Glutamatergic neuron (in vitro differentiated cells): ENCODE measurements around the gene GPRC5D. TPM values are rescaled to one million over a fixed set of nuclear protein-coding genes. Genes with fewer than 3 reads are reported as not detected.

Experiments used
- DNase-seq: peaks from one replicate; pipeline ENCODE4 v3.0.0; 2022
- H3K27ac Mint-ChIP-seq: one replicate; pipeline ENCODE4 v1.8.0; 2020; ENCODE audit warnings: mild to moderate bottlenecking, mixed read lengths, inconsistent platforms; ENCODE audit not compliant: unreplicated experiment
- H3K27me3 Mint-ChIP-seq: one replicate; pipeline ENCODE4 v1.8.0; 2020; ENCODE audit warnings: mild to moderate bottlenecking, moderate library complexity, mixed read lengths, inconsistent platforms; ENCODE audit not compliant: unreplicated experiment
- H3K36me3 Mint-ChIP-seq: one replicate; pipeline ENCODE4 v1.8.0; 2020; ENCODE audit warnings: mild to moderate bottlenecking, mixed read lengths, inconsistent platforms; ENCODE audit not compliant: unreplicated experiment
- H3K4me1 Mint-ChIP-seq: one replicate; pipeline ENCODE4 v1.8.0; 2020; ENCODE audit warnings: mild to moderate bottlenecking, low read depth, mixed read lengths, inconsistent platforms; ENCODE audit not compliant: unreplicated experiment
- H3K4me3 Mint-ChIP-seq: one replicate; pipeline ENCODE4 v1.8.0; 2020; ENCODE audit warnings: mild to moderate bottlenecking, mixed read lengths, inconsistent platforms; ENCODE audit not compliant: unreplicated experiment
- H3K9me3 Mint-ChIP-seq: one replicate; pipeline ENCODE4 v1.8.0; 2020; ENCODE audit warnings: mild to moderate bottlenecking, moderate library complexity, mixed read lengths, inconsistent platforms; ENCODE audit not compliant: unreplicated experiment
- total RNA-seq: library from RNA; stranded (reverse); fragmentation: NEBNext Ultra II Directional; extraction: Animal tissue kit (Norgen Biotek cat#: 25700); gene quantifications from one replicate; pipeline ENCODE4 v1.2.1, GENCODE V29; 2021; ENCODE audit not compliant: unreplicated experiment
- TF ChIP-seq, protein P1 (sequence below): fragments of 200-600 bp; sonication (generic); IDR thresholded peaks from one replicate; pipeline ENCODE4 v1.5.0; 2021; ENCODE audit not compliant: partially characterized antibody, unreplicated experiment

The GPRC5D gene
- total RNA-seq, 1 donor from 2014 or later: not detected

GRCh38 chr12:12979731-12980259 lies 27.8 kb upstream of the GPRC5D start:
- Mint-ChIP-seq H3K4me1 (no peaks in the 10 kb centered on the region), H3K4me3 (no peak overlapping the region), H3K36me3 (no peaks in the 10 kb centered on the region), H3K27me3 (no peaks in the 10 kb centered on the region), H3K9me3 (no peaks in the 10 kb centered on the region), H3K27ac (no peak overlapping the region)
- no peak for DNase-seq
- TF ChIP-seq, protein P1, sequence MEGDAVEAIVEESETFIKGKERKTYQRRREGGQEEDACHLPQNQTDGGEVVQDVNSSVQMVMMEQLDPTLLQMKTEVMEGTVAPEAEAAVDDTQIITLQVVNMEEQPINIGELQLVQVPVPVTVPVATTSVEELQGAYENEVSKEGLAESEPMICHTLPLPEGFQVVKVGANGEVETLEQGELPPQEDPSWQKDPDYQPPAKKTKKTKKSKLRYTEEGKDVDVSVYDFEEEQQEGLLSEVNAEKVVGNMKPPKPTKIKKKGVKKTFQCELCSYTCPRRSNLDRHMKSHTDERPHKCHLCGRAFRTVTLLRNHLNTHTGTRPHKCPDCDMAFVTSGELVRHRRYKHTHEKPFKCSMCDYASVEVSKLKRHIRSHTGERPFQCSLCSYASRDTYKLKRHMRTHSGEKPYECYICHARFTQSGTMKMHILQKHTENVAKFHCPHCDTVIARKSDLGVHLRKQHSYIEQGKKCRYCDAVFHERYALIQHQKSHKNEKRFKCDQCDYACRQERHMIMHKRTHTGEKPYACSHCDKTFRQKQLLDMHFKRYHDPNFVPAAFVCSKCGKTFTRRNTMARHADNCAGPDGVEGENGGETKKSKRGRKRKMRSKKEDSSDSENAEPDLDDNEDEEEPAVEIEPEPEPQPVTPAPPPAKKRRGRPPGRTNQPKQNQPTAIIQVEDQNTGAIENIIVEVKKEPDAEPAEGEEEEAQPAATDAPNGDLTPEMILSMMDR: no peak

GRCh38 chr12:12979126-12979525 lies 27.2 kb upstream of the GPRC5D start:
- DNase-seq: no peak
- H3K9me3 Mint-ChIP-seq: no peaks in the 10 kb centered on the region
- no peaks in the 10 kb centered on the region for H3K36me3 Mint-ChIP-seq
- no peaks in the 10 kb centered on the region for H3K4me1 Mint-ChIP-seq
- no peak overlapping the region for H3K4me3 Mint-ChIP-seq
- H3K27me3 Mint-ChIP-seq: no peaks in the 10 kb centered on the region
- no peak overlapping the region for H3K27ac Mint-ChIP-seq
- TF ChIP-seq, protein P1: no peak

GRCh38 chr12:12977231-12977630 lies 25.3 kb upstream of the GPRC5D start:
- H3K4me1 Mint-ChIP-seq: no peaks in the 10 kb centered on the region
- DNase-seq: no peak
- TF ChIP-seq, protein P1: no peak
- H3K4me3 Mint-ChIP-seq: no peak overlapping the region
- H3K27ac Mint-ChIP-seq: no peak overlapping the region
- H3K27me3 Mint-ChIP-seq: peaks cover under 1% of the 10 kb centered on the region
- peaks cover 12% of the 10 kb centered on the region for H3K36me3 Mint-ChIP-seq
- H3K9me3 Mint-ChIP-seq: peaks cover 5% of the 10 kb centered on the region

DNA sequence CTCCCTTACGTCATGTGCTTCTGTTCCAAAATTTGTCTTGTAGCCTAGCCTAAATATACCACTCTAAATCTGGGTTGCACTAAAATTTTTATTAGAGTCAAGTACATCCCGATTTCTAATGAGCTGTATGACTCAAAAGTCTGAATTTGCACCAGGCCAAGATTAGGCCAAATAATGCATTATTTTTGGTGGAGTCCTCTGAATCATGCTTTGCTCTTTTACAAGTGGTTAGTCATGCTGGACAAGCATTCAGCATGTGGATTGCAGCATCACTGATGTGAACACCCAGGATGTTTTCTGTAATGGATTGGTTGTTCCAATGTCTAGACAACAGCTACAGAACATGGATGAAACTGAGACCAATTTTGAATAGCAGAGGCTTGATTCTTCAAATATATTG lies 24.4 kb upstream of the GPRC5D start:
- Mint-ChIP-seq H3K27ac (no peak overlapping the region), H3K4me3 (no peak overlapping the region), H3K4me1 (no peaks in the 10 kb centered on the region), H3K27me3 (peaks cover 1% of the 10 kb centered on the region), H3K36me3 (peaks cover 16% of the 10 kb centered on the region), H3K9me3 (peaks cover 6% of the 10 kb centered on the region)
- TF ChIP-seq, protein P1: no peak
- no peak for DNase-seq

DNA sequence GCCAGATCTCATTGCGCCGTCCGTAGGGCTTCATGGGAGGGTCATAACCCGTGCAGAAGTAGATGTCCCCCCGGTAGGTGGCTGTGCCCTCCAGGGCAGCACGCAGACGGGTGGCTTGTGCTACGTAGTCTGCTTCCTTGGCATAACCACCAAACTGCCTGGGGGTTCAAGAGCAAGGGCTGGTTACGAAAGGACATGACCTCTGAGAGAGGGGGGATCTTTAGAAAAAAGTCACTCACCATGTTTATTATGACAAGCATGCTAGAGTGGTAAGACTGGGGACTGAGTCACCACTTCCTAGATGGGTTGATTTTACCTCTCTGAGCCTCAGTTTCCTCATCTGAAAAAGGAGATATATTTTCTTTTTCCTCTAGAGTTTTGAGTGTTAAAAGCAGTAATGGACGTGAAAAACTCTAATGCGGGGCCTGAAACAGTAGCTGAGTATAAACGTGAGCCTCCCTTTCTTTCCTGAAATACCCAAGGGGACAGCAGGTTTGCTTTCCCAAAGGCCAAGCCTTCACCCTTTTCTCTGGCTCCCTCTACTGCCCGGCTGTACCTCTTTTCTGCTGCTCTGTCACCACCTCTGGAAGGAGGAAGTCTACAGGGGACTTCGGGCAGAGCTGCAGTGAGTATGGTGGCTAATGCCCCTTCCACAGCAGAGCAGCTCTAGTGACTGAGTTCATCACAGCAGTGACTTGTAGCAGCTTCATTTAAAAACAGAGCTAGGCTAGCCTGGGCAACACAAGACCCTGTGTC lies 23.5 kb upstream of the GPRC5D start:
- no peak overlapping the region for H3K27ac Mint-ChIP-seq
- TF ChIP-seq, protein P1: no peak
- H3K36me3 Mint-ChIP-seq: peaks cover 16% of the 10 kb centered on the region
- H3K9me3 Mint-ChIP-seq: peaks cover 6% of the 10 kb centered on the region
- H3K4me1 Mint-ChIP-seq: no peaks in the 10 kb centered on the region
- peaks cover 1% of the 10 kb centered on the region for H3K27me3 Mint-ChIP-seq
- no peak overlapping the region for H3K4me3 Mint-ChIP-seq
- DNase-seq: no peak
